ENCODE results near the gene NBPF11. TPM values are rescaled to one million over a fixed set of nuclear protein-coding genes. Genes with fewer than 3 reads are reported as not detected.
"Not testable (repeated sequence)": the region's sequence is repeated elsewhere in the genome, so short reads cannot be mapped to it uniquely, and the experiment has no call there.

NBPF11 gene
- 2.2 and 3.6 TPM in 2 replicates for total RNA-seq

GRCh38 chr1:148151911-148152656 is at the start of gene NBPF11:
NBPF11 (minus strand) TSS chr1:148152281; CDS start chr1:148127003, 25,278 bp downstream.
- DNase-seq (ENCODE audit: low read depth in 2 of 2) = peak; percentile 81 to 84

GRCh38 chr1:148197396-148197795 is 45.3 kb upstream of the NBPF11 start:
- not testable (repeated sequence) for DNase-seq (ENCODE audit: low read depth in 2 of 2)

GRCh38 chr1:148196949-148197348 is 44.9 kb upstream of the NBPF11 start:
- DNase-seq (ENCODE audit: low read depth in 2 of 2) = not testable (repeated sequence)

- not testable (repeated sequence) for DNase-seq (ENCODE audit: low read depth in 2 of 2)
Observed at GRCh38 chr1:148195115-148195514, 43.0 kb upstream of the NBPF11 start.

- not testable (repeated sequence) for DNase-seq (ENCODE audit: low read depth in 2 of 2)
Observed at GRCh38 chr1:148188768-148189167, 36.7 kb upstream of the NBPF11 start.

GRCh38 chr1:148178682-148179081 is 26.6 kb upstream of the NBPF11 start:
- not testable (repeated sequence) for DNase-seq (ENCODE audit: low read depth in 2 of 2)

- not testable (repeated sequence) for DNase-seq (ENCODE audit: low read depth in 2 of 2)
Observed at GRCh38 chr1:148175414-148175813, 23.3 kb upstream of the NBPF11 start.

- not testable (repeated sequence) for DNase-seq (ENCODE audit: low read depth in 2 of 2)
Observed at GRCh38 chr1:148171995-148172394, 19.9 kb upstream of the NBPF11 start.

GRCh38 chr1:148166558-148167492 is 14.7 kb upstream of the NBPF11 start:
- DNase-seq (ENCODE audit: low read depth in 2 of 2) = no peak

GRCh38 chr1:148162363-148162762 is 10.3 kb upstream of the NBPF11 start:
- DNase-seq (ENCODE audit: low read depth in 2 of 2) = no peak

GRCh38 chr1:148161053-148161901 is 9.2 kb upstream of the NBPF11 start:
- DNase-seq (ENCODE audit: low read depth in 2 of 2) = no peak

- no peak for DNase-seq (ENCODE audit: low read depth in 2 of 2)
Observed at GRCh38 chr1:148160343-148161052, 8.4 kb upstream of the NBPF11 start.

GRCh38 chr1:148160048-148160342 is 7.9 kb upstream of the NBPF11 start:
- DNase-seq (ENCODE audit: low read depth in 2 of 2) = no peak

GRCh38 chr1:148158341-148159003 is 6.4 kb upstream of the NBPF11 start:
- DNase-seq (ENCODE audit: low read depth in 2 of 2) = no peak

GRCh38 chr1:148157803-148158202 is 5.7 kb upstream of the NBPF11 start:
- not testable (repeated sequence) for DNase-seq (ENCODE audit: low read depth in 2 of 2)

- not testable (repeated sequence) for DNase-seq (ENCODE audit: low read depth in 2 of 2)
Observed at GRCh38 chr1:148155494-148156275, 3.6 kb upstream of the NBPF11 start.

GRCh38 chr1:148152795-148153194 is 714 bp upstream of the NBPF11 start:
- not testable (repeated sequence) for DNase-seq (ENCODE audit: low read depth in 2 of 2)

- DNase-seq (ENCODE audit: low read depth in 2 of 2) = peak; percentile 29 to 40
Observed at GRCh38 chr1:148151371-148151819, 686 bp downstream of the NBPF11 start.

GRCh38 chr1:148150945-148151344 is 1.1 kb downstream of the NBPF11 start:
- DNase-seq (ENCODE audit: low read depth in 2 of 2) = peak in 1 of 2 donors; percentile 11
